ENCODE measurements around the gene PTPRA.

DNA sequence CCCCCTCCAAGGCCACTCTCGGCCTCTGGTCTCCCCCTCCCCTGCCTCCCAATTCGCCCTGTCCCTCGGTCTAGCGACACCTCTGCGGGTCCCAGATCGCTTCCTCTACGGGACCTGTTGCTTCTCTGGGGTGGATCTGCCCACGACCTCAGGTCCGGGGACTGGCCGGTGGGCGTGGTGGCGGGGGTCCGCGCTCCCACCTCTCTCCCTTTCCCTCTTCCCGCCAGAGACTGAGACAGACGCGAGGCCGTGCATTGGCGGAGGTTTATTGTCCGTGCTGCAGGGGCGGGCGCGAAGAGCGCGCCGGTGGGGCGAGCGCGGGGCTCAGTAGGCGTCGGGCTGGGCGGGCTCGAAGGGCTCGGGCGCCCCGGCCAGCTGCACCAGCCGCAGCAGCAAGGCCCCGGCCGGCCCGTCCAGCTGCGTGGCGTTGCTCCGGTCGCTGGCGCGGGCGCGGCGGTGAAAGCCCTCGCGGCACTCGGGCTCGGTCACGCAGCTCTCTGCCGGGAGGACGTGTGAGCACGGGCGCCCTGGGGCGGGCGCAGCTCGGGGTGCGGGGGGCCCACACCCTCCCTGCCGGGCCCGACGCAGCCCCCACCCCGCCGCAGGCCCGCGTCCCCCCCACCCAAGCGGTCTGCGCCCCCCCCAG lies 209.1 kb downstream of the PTPRA start:
- TF ChIP-seq, protein P1, sequence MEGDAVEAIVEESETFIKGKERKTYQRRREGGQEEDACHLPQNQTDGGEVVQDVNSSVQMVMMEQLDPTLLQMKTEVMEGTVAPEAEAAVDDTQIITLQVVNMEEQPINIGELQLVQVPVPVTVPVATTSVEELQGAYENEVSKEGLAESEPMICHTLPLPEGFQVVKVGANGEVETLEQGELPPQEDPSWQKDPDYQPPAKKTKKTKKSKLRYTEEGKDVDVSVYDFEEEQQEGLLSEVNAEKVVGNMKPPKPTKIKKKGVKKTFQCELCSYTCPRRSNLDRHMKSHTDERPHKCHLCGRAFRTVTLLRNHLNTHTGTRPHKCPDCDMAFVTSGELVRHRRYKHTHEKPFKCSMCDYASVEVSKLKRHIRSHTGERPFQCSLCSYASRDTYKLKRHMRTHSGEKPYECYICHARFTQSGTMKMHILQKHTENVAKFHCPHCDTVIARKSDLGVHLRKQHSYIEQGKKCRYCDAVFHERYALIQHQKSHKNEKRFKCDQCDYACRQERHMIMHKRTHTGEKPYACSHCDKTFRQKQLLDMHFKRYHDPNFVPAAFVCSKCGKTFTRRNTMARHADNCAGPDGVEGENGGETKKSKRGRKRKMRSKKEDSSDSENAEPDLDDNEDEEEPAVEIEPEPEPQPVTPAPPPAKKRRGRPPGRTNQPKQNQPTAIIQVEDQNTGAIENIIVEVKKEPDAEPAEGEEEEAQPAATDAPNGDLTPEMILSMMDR (IDR thresholded peaks at IDR 0.05; ENCODE audit: extremely low read depth in 1 of 2, insufficient read depth in 1 of 2, low read depth in 1 of 2, low read length in 2 of 2) = no peak
- no peak for TF ChIP-seq POLR2A (IDR thresholded peaks at IDR 0.05; ENCODE audit: low read depth, low read length)
- no peak for TF ChIP-seq POLR2AphosphoS5 (IDR thresholded peaks at IDR 0.05; ENCODE audit: insufficient read depth, low read depth, low read length)
- no peak for TF ChIP-seq FOS (IDR thresholded peaks at IDR 0.05; ENCODE audit: borderline replicate concordance, insufficient read depth, low read length)
- peak; percentile 95 for TF ChIP-seq EZH2 (IDR thresholded peaks at IDR 0.05; ENCODE audit: borderline replicate concordance, low read depth, low read length, severe bottlenecking)
- TF ChIP-seq JUN (IDR thresholded peaks at IDR 0.05; ENCODE audit: borderline replicate concordance, insufficient read depth, insufficient read length, low read depth) = no peak
- TF ChIP-seq GATA2 (IDR thresholded peaks at IDR 0.05; ENCODE audit: insufficient read depth, insufficient read length, low read depth, low read length) = no peak
- TF ChIP-seq, protein P2, sequence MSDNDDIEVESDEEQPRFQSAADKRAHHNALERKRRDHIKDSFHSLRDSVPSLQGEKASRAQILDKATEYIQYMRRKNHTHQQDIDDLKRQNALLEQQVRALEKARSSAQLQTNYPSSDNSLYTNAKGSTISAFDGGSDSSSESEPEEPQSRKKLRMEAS (IDR thresholded peaks at IDR 0.05; ENCODE audit: insufficient read depth, insufficient read length) = no peak

All from endothelial cell of umbilical vein (primary cell).